Osteoblast (primary cell): Measurements from ENCODE around the gene EIF2S3. TPM values are rescaled to one million over a fixed set of nuclear protein-coding genes. Genes with fewer than 3 reads are reported as not detected.
A peak's percentile ranks its signal among the peaks of the same experiment; 100 is the strongest.
"Not testable (repeated sequence)": the region's sequence is repeated elsewhere in the genome, so short reads cannot be mapped to it uniquely, and the experiment has no call there.

Source experiments
- DNase-seq: peaks from one replicate; pipeline ENCODE4 v3.0.0; 2011; ENCODE audit warnings: low spot score, mixed read lengths; ENCODE audit not compliant: insufficient read length; ENCODE audit errors: missing footprints
- H2AFZ ChIP-seq: 2 replicates; pipeline ENCODE4 v1.6.0; 2011; ENCODE audit warnings: mild to moderate bottlenecking, low read length
- H3K27ac ChIP-seq: 2 replicates; pipeline ENCODE4 v1.5.1; 2011; ENCODE audit warnings: mild to moderate bottlenecking, low read depth, low read length, moderate library complexity
- H3K27me3 ChIP-seq: 2 replicates; pipeline ENCODE4 v1.6.0; 2012; ENCODE audit warnings: mild to moderate bottlenecking, control low read depth, inconsistent platforms, low read length, moderate library complexity; ENCODE audit not compliant: insufficient read depth
- H3K36me3 ChIP-seq: 2 replicates; pipeline ENCODE4 v1.5.1; 2011; ENCODE audit warnings: mild to moderate bottlenecking, low read length, control low read depth, moderate library complexity; ENCODE audit not compliant: insufficient read depth
- H3K4me1 ChIP-seq: 2 replicates; pipeline ENCODE4 v1.5.1; 2011; ENCODE audit warnings: mild to moderate bottlenecking, low read length, control low read depth, moderate library complexity; ENCODE audit not compliant: insufficient read depth
- H3K4me2 ChIP-seq: 2 replicates; pipeline ENCODE4 v1.6.0; 2011; ENCODE audit warnings: mild to moderate bottlenecking, low read length; ENCODE audit not compliant: insufficient read depth
- H3K4me3 ChIP-seq: fragments of 200-600 bp; sonication (generic); 3 replicates; pipeline ENCODE4 v1.5.1; 2012; ENCODE audit warnings: mild to moderate bottlenecking, low read length, inconsistent platforms; ENCODE audit not compliant: insufficient read depth
- H3K79me2 ChIP-seq: 2 replicates; pipeline ENCODE4 v1.6.0; 2012; ENCODE audit warnings: mild to moderate bottlenecking, low read length, control low read depth, inconsistent platforms; ENCODE audit not compliant: insufficient read depth
- H3K9me3 ChIP-seq: 2 replicates; pipeline ENCODE4 v1.5.1; 2011; ENCODE audit warnings: low read depth, low read length, control low read depth
- H4K20me1 ChIP-seq: 2 replicates; pipeline ENCODE4 v1.6.0; 2012; ENCODE audit warnings: mild to moderate bottlenecking, low read length, control low read depth; ENCODE audit not compliant: insufficient read depth
- total RNA-seq: library from RNA; depleted of rRNA; stranded (reverse); fragments of >200 nt; gene quantifications from 2 replicates; pipeline ENCODE4 v1.2.3, GENCODE V29; 2012
- TF ChIP-seq, protein P1 (sequence below): IDR thresholded peaks from 2 replicates; pipeline ENCODE4 v1.5.1; 2011; ENCODE audit warnings: mild to moderate bottlenecking, low read depth, low read length, moderate library complexity; ENCODE audit errors: extremely low read depth

EIF2S3 gene
- total RNA-seq, 1 donor, result 374 TPM

GRCh38 chrX:24079411-24079810 lies 24.7 kb downstream of the EIF2S3 start:
- no peaks in the 10 kb centered on the region for H3K79me2 ChIP-seq
- no peak overlapping the region for H3K27ac ChIP-seq
- H3K4me3 ChIP-seq, result no peak overlapping the region
- no peak for DNase-seq
- H3K4me1 ChIP-seq, result no peaks in the 10 kb centered on the region
- no peak overlapping the region for H3K4me2 ChIP-seq
- H2AFZ ChIP-seq, result no peak overlapping the region
- no peaks in the 10 kb centered on the region for H3K27me3 ChIP-seq
- no peaks in the 10 kb centered on the region for H4K20me1 ChIP-seq
- H3K36me3 ChIP-seq, result peaks cover 42% of the 10 kb centered on the region
- TF ChIP-seq, protein P1, sequence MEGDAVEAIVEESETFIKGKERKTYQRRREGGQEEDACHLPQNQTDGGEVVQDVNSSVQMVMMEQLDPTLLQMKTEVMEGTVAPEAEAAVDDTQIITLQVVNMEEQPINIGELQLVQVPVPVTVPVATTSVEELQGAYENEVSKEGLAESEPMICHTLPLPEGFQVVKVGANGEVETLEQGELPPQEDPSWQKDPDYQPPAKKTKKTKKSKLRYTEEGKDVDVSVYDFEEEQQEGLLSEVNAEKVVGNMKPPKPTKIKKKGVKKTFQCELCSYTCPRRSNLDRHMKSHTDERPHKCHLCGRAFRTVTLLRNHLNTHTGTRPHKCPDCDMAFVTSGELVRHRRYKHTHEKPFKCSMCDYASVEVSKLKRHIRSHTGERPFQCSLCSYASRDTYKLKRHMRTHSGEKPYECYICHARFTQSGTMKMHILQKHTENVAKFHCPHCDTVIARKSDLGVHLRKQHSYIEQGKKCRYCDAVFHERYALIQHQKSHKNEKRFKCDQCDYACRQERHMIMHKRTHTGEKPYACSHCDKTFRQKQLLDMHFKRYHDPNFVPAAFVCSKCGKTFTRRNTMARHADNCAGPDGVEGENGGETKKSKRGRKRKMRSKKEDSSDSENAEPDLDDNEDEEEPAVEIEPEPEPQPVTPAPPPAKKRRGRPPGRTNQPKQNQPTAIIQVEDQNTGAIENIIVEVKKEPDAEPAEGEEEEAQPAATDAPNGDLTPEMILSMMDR, result no peak
- no peaks in the 10 kb centered on the region for H3K9me3 ChIP-seq

DNA sequence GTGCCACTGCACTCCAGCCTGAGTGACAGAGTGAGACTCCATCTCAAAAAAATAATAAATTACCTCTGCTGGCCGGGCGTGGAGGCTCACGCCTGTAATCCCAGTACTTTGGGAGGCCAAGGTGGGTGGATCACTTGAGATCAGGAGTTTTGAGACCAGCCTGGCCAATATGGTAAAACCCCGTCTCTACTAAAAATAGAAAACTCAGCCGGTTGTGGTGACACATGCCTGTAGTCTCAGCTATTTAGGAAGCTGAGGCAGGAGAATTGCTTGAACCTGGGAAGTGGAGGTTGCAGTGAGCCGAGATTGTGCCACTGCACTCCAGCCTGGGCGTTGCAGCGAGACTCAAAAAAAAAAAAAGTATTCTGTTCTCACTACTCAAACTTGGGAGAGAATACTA lies 25.5 kb downstream of the EIF2S3 start:
- H3K36me3 ChIP-seq, result peaks cover 34% of the 10 kb centered on the region
- not testable (repeated sequence) for H4K20me1 ChIP-seq, DNase-seq, H3K27ac ChIP-seq, H3K9me3 ChIP-seq, H3K4me3 ChIP-seq, H3K27me3 ChIP-seq, H3K4me2 ChIP-seq, H2AFZ ChIP-seq, H3K4me1 ChIP-seq, H3K79me2 ChIP-seq

- Histone ChIP-seq H3K4me1 (no peaks in the 10 kb centered on the region), H3K9me3 (no peaks in the 10 kb centered on the region), H3K4me2 (no peak overlapping the region), H3K27ac (no peak overlapping the region), H3K36me3 (peaks cover 29% of the 10 kb centered on the region), H4K20me1 (no peaks in the 10 kb centered on the region), H3K4me3 (no peak overlapping the region), H3K27me3 (no peaks in the 10 kb centered on the region), H2AFZ (no peak overlapping the region), H3K79me2 (no peaks in the 10 kb centered on the region)
- TF ChIP-seq, protein P1, result no peak
- DNase-seq, result no peak
Observed at GRCh38 chrX:24080704-24081103, 25.9 kb downstream of the EIF2S3 start.

DNA sequence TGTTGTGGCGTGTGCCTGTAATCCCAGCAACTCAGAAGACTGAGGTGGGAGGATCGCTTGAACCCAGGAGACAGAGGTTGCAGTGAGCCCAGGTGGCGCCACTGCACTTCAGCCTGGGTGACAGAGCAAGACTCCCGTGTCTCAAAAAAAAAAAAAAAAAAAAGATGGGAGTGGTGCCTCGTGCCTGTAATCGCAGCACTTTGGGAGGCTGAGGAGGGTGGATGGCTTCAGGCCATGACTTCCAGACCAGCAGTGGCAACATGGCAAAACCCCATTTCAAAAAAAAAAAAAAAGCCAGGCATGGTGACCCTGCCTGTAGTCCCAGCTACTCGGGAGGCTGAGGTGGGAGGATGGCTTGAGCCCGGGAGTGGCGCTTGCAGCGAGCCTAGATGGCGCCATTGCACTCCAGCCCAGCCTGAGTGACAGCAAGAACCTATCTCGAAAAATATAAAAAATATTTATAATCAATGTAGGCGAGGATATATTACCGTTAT lies 27.0 kb downstream of the EIF2S3 start:
- Histone ChIP-seq H3K27ac (no peak overlapping the region), H3K27me3 (no peaks in the 10 kb centered on the region)

More for the DNA sequence above, 27.0 kb downstream of the EIF2S3 start:
- DNase-seq, result no peak
- Histone ChIP-seq H2AFZ (no peak overlapping the region), H3K4me2 (peak overlapping the region; percentile 65), H4K20me1 (no peaks in the 10 kb centered on the region), H3K36me3 (peaks cover 19% of the 10 kb centered on the region), H3K79me2 (no peaks in the 10 kb centered on the region), H3K9me3 (no peaks in the 10 kb centered on the region), H3K4me1 (no peaks in the 10 kb centered on the region), H3K4me3 (peak overlapping the region; percentile 25)
- TF ChIP-seq, protein P1, result peak; percentile 74
